ENCODE data around the gene ANXA10. TPM values are rescaled to one million over a fixed set of nuclear protein-coding genes. Genes with fewer than 3 reads are reported as not detected.

The ANXA10 gene
- total and polyA plus RNA-seq, 2 experiments from 2014 or later = not detected

GRCh38 chr4:168199260-168199957, 107.1 kb downstream of the ANXA10 start (continued):
- no peak for TF ChIP-seq EZH2phosphoT487 (IDR thresholded peaks at IDR 0.05; ENCODE audit: unreplicated experiment)
- TF ChIP-seq ZNF331 (CRISPR knock-in tag; IDR thresholded peaks at IDR 0.05; ENCODE audit: low read depth) = no peak
- no peak for TF ChIP-seq ZNF114 (CRISPR knock-in tag; IDR thresholded peaks at IDR 0.05)
- no peak for TF ChIP-seq ETS1 (IDR thresholded peaks at IDR 0.05)

- H3F3A ChIP-seq (replicated peaks; ENCODE audit: low read depth) = no peaks in the 10 kb centered on the region
- Mint-ChIP-seq H3K9me3 (peaks cover 70% of the 10 kb centered on the region), H3K4me3 (no peak overlapping the region), H3K27ac (no peak overlapping the region), H3K4me1 (no peaks in the 10 kb centered on the region), H3K27me3 (ENCODE audit: insufficient read depth, low read depth, poor library complexity) (peaks cover 1% of the 10 kb centered on the region), H3K36me3 (ENCODE audit: low read depth) (peaks cover 45% of the 10 kb centered on the region)
- H3K27me3 ChIP-seq (ENCODE audit: insufficient read depth) = no peaks in the 10 kb centered on the region
- no peak for ATAC-seq
- no peaks in the 10 kb centered on the region for H3K79me2 ChIP-seq (replicated peaks; ENCODE audit: insufficient read depth)
- H4K20me1 ChIP-seq (replicated peaks; ENCODE audit: insufficient read depth) = no peaks in the 10 kb centered on the region
- no peak overlapping the region for H3K4me3 ChIP-seq
- TF ChIP-seq CTCF (conservative IDR thresholded peaks at IDR 0.05; ENCODE audit: low read depth in 2 of 2) (no peak), REST (IDR thresholded peaks at IDR 0.05; ENCODE audit: unreplicated experiment) (no peak)
- H3K4me2 ChIP-seq = no peak overlapping the region
- no peaks in the 10 kb centered on the region for H3K4me1 ChIP-seq (ENCODE audit: insufficient read depth)
- no peak for DNase-seq (ENCODE audit: low spot score)
- H3K9me2 ChIP-seq (ENCODE audit: insufficient read depth) = peaks cover 3% of the 10 kb centered on the region; the same call in 1 of the 2 replicates
- no peak overlapping the region for H3K27ac ChIP-seq (ENCODE audit: low read depth)
- H2AFZ ChIP-seq = no peak overlapping the region
- H3K36me3 ChIP-seq (ENCODE audit: insufficient read depth) = peaks cover 4% of the 10 kb centered on the region; the same call in 1 of the 2 replicates
Measured at GRCh38 chr4:168200685-168201084, 108.3 kb downstream of the ANXA10 start.

All from GM23338 (cell line).